ENCODE data around the gene SRRT.

DNA sequence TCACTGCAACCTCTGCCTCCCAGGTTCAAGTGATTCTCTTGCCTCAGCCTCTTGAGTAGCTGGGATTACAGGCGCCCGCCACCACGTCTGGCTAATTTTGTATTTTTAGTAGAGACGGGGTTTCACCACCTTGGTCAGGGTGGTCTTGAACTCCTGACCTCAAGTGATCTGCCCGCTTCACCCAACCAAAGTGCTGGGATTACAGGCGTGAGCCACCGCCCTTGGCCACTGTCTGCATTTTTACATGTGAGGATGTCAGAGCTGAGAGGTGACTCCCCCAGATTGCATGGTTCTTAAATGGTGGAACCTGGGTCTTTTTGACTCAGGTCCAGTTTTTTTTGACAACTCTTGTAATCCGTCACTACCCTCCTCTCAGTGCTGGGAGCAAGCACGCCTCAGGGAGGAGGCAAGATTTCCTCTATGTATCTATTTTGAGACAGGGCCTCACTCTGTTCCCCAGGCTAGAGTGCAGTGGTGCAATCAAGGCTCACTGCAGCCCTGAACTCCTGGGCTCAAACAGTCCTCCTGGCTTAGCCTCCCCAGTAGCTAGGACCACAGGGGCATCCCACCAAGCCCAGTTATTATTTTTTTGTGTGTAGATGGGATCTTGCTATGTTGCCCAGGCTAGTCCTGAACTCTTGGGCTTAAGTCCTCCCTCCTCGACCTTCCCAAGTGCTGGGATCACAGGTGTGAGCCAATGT is 1.2 kb upstream of the SRRT start:
- TF ChIP-seq, protein P1, sequence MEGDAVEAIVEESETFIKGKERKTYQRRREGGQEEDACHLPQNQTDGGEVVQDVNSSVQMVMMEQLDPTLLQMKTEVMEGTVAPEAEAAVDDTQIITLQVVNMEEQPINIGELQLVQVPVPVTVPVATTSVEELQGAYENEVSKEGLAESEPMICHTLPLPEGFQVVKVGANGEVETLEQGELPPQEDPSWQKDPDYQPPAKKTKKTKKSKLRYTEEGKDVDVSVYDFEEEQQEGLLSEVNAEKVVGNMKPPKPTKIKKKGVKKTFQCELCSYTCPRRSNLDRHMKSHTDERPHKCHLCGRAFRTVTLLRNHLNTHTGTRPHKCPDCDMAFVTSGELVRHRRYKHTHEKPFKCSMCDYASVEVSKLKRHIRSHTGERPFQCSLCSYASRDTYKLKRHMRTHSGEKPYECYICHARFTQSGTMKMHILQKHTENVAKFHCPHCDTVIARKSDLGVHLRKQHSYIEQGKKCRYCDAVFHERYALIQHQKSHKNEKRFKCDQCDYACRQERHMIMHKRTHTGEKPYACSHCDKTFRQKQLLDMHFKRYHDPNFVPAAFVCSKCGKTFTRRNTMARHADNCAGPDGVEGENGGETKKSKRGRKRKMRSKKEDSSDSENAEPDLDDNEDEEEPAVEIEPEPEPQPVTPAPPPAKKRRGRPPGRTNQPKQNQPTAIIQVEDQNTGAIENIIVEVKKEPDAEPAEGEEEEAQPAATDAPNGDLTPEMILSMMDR (IDR thresholded peaks at IDR 0.05): no peak
- no peak for TF ChIP-seq POLR2A (IDR thresholded peaks at IDR 0.05)
- TF ChIP-seq POLR2AphosphoS5 (IDR thresholded peaks at IDR 0.05): no peak

Data from upper lobe of left lung (tissue), 4 donors.